Stimulated activated naive CD8-positive, alpha-beta T cell treated with anti-CD3 and anti-CD28 coated beads, Interleukin-15, Interleukin-2, amounts not matched to agents 100 U/mL and 50 U/mL, for 24 hours (primary cell): Measurements from ENCODE around the gene OR1F1.

Experiments
- ATAC-seq: fragments of 150-1000 bp; cut with Tn5 transposase; one replicate; pipeline ENCODE4 v1.10.0; 2021
- DNase-seq: peaks from one replicate; pipeline ENCODE4 v3.0.0; 2021

Gene OR1F1

GRCh38 chr16:3249020-3249419 lies 61.0 kb downstream of the OR1F1 start:
- ATAC-seq (no peak), DNase-seq (no peak)

GRCh38 chr16:3249451-3249850 lies 61.4 kb downstream of the OR1F1 start:
- ATAC-seq: no peak

GRCh38 chr16:3252967-3253366 lies 65.0 kb downstream of the OR1F1 start:
- no peak for ATAC-seq
- no peak for DNase-seq

More at GRCh38 chr16:3249451-3249850, 61.4 kb downstream of the OR1F1 start:
- DNase-seq: no peak

GRCh38 chr16:3254309-3254708 lies 66.3 kb downstream of the OR1F1 start:
- no peak for ATAC-seq
- no peak for DNase-seq
